GM21723 (cell line): Measurements from ENCODE around the gene COX5B.
"Not testable (repeated sequence)": the region's sequence is repeated elsewhere in the genome, so short reads cannot be mapped to it uniquely, and the experiment has no call there.

Experiments
- ATAC-seq: cut with Tn5 transposase; IDR thresholded peaks from one replicate; pipeline ENCODE4 v1.9.1; 2021; ENCODE audit warnings: mild to moderate bottlenecking, moderate library complexity; ENCODE audit not compliant: unreplicated experiment

The COX5B gene

DNA sequence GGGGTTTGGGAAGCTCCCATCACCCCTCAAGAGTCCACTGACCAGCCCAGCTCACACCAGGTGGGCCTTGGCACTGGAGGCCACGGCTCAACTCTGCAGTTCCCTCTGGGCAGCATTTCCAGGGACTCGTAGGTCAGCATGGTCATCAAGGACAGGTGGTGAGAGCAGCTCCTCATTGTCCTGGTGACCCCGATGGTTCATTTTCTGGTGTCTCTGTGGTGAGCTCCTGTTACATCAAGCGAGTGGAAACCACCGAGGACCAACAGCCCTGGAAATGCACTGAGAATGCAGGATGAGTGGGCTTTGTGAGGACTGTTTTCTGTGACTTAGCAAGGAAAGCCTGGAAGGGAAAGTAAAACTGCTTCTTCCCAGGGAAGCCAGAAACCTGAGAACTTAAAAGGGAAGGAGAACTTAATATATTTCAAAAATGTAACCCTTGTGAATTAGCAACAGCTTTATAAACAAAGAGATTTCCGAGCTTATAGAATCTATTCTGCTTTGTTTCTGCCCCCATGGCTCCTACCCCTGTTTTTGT is 26.8 kb downstream of the COX5B start:
- not testable (repeated sequence) for ATAC-seq

DNA sequence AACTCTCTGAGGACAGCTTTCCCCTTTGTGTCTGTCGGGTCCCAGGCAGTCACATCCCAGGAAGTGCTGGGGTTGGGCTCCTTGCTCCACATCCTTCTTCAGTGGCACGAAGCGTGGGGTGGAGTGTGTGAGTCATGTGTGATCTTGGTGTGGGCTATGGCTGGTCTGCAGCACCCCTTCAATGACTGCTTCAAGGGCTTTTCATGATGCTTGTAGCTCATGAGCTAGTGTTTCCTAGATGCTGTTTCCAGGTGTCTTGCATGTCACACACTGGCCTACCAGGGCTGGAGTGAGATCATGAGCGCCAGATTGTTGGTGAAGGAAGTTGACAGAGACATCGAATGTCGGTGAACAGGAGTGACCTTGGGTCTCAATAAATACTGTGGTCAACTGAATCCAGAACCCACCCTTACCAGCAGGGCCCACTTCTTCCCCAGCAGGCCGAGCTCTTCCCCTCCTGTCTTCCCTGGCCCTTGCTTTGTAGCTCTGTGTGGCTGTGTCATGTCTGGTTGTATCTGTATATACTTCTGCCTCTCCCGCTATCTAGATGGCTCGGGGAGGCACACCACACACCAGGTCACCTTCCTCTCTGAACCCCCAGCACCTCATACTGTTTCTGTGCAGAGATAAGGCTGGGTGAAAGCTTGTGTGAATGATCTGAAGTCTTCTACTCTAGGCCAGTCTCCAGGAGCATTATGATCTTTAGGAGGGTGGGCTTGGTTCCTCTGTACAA is 27.5 kb downstream of the COX5B start:
- ATAC-seq, result peak; percentile 4

DNA sequence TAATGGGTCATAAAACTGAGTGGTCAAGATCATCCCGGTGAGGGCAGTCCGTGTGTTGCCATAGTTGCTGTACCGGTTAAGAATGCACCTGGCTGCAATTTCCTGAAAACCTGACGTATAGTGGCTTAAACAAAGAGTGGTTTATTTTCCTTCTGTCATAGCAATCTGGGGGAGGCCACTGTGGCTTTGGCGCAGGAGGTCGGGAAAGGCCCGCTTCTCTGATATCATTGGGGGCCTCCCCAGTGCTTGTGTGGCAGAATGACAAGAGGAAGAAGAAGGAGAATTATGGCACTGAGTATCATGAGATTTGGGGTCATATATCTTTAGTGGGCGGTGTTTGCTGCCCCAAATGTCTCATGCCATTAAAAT is 28.0 kb downstream of the COX5B start:
- peak; percentile 45 for ATAC-seq

DNA sequence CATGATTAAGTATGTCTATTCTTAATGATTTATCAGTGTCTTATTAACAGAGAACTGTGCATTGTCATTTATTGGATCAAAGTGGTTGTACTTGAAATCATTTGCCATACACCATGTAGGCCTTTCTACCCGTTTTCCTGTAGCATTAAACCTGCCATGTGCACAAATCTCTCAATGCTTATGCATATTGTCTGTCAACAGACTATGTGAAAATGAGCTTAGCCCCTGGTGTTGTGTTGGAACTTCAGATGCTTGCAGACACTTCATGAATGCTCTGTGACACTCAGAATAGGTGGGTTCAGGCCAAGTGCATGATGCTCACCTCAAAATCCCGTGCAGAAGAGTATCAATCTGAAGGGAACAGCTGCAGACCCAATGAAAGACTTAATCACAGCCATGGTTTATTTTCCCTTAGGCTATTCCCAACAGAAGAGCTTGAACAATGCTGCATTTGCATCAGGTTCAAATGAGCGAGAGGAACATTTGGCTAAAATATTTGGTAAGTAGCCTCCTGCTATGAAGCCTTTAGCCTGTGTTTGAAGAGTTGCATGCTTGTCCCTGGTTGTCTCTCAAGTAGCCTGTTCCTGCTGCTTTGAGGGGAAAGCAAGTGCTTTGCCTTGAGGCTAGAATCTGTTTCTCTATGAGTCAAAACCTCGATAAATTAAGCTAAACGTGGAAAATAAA is 29.7 kb downstream of the COX5B start:
- ATAC-seq, result no peak

DNA sequence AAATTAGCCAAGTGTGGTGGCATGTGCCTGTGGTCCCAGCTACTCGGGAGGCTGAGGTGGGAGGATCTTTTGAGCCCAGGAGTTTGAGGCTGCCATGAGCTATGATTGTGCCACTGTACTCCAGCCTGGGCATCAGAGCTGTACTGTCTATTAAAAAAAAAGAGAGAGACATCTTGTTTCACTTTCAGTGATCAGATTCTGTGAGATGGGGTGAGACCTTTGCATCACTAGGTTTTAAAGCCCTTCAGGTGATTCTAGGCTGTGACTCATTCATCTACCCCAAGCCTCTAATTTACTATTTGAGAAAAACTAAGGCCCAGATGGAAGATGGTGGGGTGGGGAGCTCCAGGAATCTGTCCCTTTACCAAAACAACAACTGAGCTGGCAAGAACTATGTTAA is 30.8 kb downstream of the COX5B start:
- no peak for ATAC-seq

DNA sequence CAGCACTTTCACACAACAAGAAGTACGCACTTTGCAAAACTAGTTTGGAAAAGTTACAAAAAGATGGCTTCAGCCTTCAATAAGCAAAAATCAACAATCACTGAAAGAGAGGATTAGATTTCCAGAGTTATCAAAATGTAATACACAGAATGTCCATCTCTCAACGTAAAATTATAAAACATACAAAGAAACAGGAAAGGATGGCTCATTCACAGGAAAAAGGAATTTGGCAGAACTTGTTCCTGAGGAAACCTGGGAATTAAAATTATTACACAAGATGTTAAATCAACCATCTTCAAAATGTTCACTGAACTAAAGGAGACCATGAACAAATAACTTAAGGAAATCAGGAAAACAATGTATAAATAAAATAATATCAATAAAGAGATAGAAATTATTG is 31.6 kb downstream of the COX5B start:
- no peak for ATAC-seq

DNA sequence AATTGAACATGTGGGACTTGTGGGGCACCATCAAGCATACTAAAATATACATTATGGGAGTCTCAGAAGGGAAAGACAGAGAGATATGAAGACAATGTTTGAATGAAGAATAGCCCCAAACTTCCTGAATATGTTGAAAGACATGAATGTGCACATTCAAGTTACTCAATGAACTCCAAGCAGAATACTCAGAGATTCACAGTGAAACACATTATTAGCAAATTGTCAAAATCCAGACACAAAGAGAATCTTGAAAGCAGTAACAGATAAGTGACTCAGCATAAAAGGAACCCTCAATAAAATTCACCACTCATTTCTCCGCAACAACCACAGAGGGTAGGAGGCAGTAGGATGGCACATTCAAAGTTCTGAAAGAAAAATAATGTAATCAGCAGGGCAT is 32.4 kb downstream of the COX5B start:
- ATAC-seq, result no peak

DNA sequence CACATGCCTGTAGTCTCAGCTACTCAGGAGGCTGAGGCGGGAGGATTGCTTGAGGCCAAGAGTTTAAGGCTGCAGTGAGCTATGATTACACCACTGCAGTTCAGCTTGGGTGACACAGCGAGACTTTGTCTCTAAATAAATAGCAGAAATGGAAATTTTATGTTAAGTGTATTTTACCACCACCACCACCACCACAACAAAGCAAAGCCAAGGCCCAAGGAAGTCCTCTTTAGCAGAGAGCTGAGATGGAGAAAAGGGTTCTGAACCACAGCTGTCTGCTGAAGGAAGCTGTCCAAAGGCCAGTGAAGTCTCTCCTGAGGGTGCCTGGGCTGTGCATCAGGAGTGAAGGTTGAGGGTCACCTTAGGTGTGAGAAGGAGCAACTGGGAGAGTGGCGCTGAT is 41.4 kb downstream of the COX5B start:
- ATAC-seq, result not testable (repeated sequence)

DNA sequence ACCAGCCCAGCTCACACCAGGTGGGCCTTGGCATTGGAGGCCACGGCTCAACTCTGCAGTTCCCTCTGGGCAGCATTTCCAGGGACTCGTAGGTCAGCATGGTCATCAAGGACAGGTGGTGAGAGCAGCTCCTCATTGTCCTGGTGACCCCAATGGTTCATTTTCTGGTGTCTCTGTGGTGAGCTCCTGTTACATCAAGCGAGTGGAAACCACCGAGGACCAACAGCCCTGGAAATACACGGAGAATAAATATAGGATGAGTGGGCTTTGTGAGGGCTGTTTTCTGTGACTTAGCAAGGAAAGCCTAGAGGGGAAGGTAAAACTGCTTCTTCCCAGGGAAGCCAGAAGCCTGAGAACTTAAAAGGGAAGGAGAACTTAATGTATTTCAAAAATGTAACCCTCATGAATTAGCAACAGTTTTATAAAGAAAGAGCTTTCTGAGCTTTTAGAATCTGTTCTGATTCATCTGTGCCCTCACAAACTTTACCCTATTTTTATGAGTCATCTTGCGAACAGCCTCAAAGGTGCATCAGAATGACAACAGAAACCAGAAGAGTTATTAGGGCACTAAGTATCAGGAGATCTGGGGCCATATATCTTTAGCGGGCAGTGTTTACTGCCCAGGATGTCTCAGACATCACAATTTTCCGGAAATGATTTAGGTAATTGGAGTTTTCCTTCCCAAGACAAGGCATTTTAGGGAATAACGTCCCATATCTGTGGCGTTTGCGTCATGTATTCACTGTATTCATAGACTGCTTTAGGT is 42.4 kb downstream of the COX5B start:
- no peak for ATAC-seq

DNA sequence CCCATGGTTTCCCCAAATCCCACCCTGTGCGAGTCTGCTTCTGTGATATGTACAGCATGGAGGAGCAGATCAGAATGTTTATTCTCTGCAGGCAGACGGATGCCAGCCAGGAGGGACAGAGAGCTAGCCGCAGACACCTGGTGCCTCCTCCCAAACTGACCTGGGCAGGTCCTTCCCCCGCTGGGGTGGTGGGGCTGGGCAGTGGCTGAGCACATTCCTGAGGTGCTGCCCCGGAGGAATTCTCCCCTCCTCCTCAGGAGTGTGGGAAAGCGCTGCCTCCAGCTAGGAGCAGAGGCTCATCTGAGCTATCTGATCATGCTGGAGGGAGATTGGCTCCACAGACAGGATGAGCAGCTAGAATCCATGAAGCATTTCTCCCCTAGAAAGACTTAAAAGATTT is 45.3 kb downstream of the COX5B start:
- no peak for ATAC-seq

DNA sequence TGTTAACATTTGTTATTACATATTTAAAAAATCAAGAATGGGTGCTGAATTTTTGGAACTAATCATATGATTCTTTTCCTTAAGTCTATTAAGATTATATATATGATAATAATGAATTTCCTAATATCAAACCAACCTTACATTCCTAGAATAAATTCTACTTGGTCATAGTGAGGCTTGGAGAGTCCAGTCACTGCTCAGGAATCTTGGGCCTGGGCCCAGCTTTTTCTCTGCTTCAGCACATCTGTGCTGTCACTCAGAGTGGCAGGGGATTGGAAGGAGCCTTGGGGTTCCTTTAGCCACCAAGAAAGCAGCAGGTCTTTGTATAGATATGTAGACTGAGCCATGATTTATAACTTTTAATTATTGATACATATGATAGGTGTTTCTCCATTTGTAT is 47.6 kb downstream of the COX5B start:
- no peak for ATAC-seq

DNA sequence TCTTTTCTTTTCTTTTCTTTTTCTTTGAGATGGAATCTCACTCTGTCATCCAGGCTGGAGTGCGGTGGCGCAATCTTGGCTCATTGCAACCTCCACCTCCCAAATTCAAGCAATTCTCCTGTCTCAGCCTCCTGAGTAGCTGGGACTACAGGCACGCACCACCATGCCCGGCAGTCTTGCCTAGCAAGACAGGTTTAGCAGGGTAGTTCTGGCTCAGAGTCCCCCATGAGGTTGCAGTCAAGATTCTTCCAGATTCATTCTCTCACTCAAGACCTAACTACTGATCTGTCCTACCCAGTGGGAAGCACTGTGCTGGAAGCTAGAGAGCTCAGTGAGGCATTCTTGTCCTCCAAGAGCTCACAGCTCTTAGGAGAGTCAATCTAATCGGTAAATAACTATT is 49.9 kb downstream of the COX5B start:
- ATAC-seq, result no peak

DNA sequence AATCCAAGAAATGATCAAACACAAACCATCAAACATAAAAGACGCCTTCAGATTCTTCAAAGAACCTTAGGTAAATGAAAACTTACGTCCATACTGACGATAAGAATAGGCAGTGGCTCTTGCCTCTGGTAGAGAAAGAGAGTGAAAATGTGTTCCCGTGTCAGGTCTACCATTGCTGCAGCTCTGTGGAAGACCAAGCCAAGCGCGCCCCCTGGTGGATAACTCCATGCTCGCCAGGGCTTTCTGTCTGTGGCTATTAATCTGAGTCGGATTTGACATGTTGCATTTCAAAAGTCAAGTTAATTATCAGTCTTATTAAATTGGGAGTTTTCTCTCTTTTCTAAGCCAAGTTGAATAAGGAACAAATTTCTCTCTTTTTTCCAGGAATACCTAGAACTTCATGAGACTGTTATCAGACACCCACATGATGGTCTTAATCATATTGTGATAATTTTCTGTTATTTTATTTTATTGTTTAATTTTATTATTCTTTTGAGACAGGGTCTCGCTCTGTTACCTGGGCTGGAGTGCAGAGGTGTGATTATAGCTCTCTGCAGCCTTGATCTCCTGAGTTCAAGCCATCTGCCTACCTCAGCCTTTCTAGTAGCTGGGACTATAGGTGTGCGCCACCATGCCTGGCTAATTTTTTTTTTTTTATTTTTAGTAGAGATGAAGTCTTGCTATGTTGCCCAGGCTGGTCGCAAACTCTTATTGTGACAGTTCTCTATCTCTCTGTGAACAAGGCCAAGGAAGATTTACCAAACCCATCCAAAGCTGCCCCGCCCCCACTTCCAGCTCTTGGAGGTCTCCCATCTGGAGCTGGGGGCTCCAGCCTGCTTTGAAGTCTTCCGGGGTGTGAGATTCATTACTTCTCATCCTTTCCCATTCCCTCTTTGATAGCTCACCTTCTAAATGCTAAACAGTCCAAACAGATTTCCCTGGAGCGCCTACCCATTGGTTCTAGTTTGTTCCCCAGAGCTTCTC is 51.7 kb downstream of the COX5B start:
- peak; percentile 79 for ATAC-seq
